ENCODE results near the gene GPR158.
"Not testable (repeated sequence)": the region's sequence is repeated elsewhere in the genome, so short reads cannot be mapped to it uniquely, and the experiment has no call there.

The GPR158 gene

GRCh38 chr10:25317596-25318211 is 142.9 kb downstream of the GPR158 start:
- TF ChIP-seq ZNF70 (CRISPR knock-in tag; IDR thresholded peaks at IDR 0.05), result peak; percentile 49; the same call in 1 of the 2 replicates
- ATAC-seq, result not testable (repeated sequence)

GRCh38 chr10:25327273-25327672 is 152.5 kb downstream of the GPR158 start:
- TF ChIP-seq ESRRG (CRISPR knock-in tag; IDR thresholded peaks at IDR 0.05) (no peak), ZFP3 (CRISPR knock-in tag; IDR thresholded peaks at IDR 0.05) (no peak), ARNTL (CRISPR knock-in tag; IDR thresholded peaks at IDR 0.05; ENCODE audit: borderline replicate concordance, low read depth) (no peak), ZFP30 (CRISPR knock-in tag; IDR thresholded peaks at IDR 0.05) (no peak), ISL1 (CRISPR knock-in tag; IDR thresholded peaks at IDR 0.05) (no peak), TCF4 (CRISPR knock-in tag; IDR thresholded peaks at IDR 0.05; ENCODE audit: borderline replicate concordance) (no peak), TOX (CRISPR knock-in tag; IDR thresholded peaks at IDR 0.05; ENCODE audit: borderline replicate concordance) (no peak)
- no peak for ATAC-seq

GRCh38 chr10:25328361-25328760 is 153.6 kb downstream of the GPR158 start:
- no peak for TF ChIP-seq TCF4 (CRISPR knock-in tag; IDR thresholded peaks at IDR 0.05; ENCODE audit: borderline replicate concordance)
- no peak for TF ChIP-seq ZFP3 (CRISPR knock-in tag; IDR thresholded peaks at IDR 0.05)
- TF ChIP-seq ZNF8 (CRISPR knock-in tag; IDR thresholded peaks at IDR 0.05), result no peak
- no peak for TF ChIP-seq ESRRG (CRISPR knock-in tag; IDR thresholded peaks at IDR 0.05)
- TF ChIP-seq PPARA (CRISPR knock-in tag; IDR thresholded peaks at IDR 0.05; ENCODE audit: borderline replicate concordance), result no peak
- TF ChIP-seq ZNF565 (CRISPR knock-in tag; conservative IDR thresholded peaks at IDR 0.05; ENCODE audit: low read depth), result no peak
- no peak for TF ChIP-seq ZNF70 (CRISPR knock-in tag; IDR thresholded peaks at IDR 0.05)
- no peak for TF ChIP-seq TSHZ2 (CRISPR knock-in tag; IDR thresholded peaks at IDR 0.05)
- TF ChIP-seq RARB (CRISPR knock-in tag; IDR thresholded peaks at IDR 0.05), result no peak
- TF ChIP-seq GLIS3 (CRISPR knock-in tag; IDR thresholded peaks at IDR 0.05), result no peak
- no peak for TF ChIP-seq BACH2 (CRISPR knock-in tag; IDR thresholded peaks at IDR 0.05; ENCODE audit: borderline replicate concordance)
- TF ChIP-seq ISL1 (CRISPR knock-in tag; IDR thresholded peaks at IDR 0.05), result no peak
- no peak for TF ChIP-seq TOX (CRISPR knock-in tag; IDR thresholded peaks at IDR 0.05; ENCODE audit: borderline replicate concordance)
- TF ChIP-seq POU6F1 (CRISPR knock-in tag; IDR thresholded peaks at IDR 0.05; ENCODE audit: borderline replicate concordance, low read depth), result no peak
- TF ChIP-seq PATZ1 (CRISPR knock-in tag; IDR thresholded peaks at IDR 0.05; ENCODE audit: borderline replicate concordance), result no peak
- no peak for TF ChIP-seq SNAI2 (CRISPR knock-in tag; IDR thresholded peaks at IDR 0.05)
- TF ChIP-seq ZC3H10 (CRISPR knock-in tag; IDR thresholded peaks at IDR 0.05), result no peak
- no peak for ATAC-seq

- not testable (repeated sequence) for ATAC-seq
Observed at GRCh38 chr10:25329587-25329986, 154.8 kb downstream of the GPR158 start.

GRCh38 chr10:25334445-25334844 is 159.6 kb downstream of the GPR158 start:
- ATAC-seq, result no peak
- TF ChIP-seq POU6F1 (CRISPR knock-in tag; IDR thresholded peaks at IDR 0.05; ENCODE audit: borderline replicate concordance, low read depth), result no peak
- TF ChIP-seq ZNF8 (CRISPR knock-in tag; IDR thresholded peaks at IDR 0.05), result no peak
- TF ChIP-seq ISL1 (CRISPR knock-in tag; IDR thresholded peaks at IDR 0.05), result no peak
- no peak for TF ChIP-seq CSRNP3 (CRISPR knock-in tag; IDR thresholded peaks at IDR 0.05)
- TF ChIP-seq TOX (CRISPR knock-in tag; IDR thresholded peaks at IDR 0.05; ENCODE audit: borderline replicate concordance), result no peak
- TF ChIP-seq ZFP3 (CRISPR knock-in tag; IDR thresholded peaks at IDR 0.05), result no peak
- no peak for TF ChIP-seq RARB (CRISPR knock-in tag; IDR thresholded peaks at IDR 0.05)
- no peak for TF ChIP-seq ZNF70 (CRISPR knock-in tag; IDR thresholded peaks at IDR 0.05)
- no peak for TF ChIP-seq ZC3H10 (CRISPR knock-in tag; IDR thresholded peaks at IDR 0.05)
- TF ChIP-seq PATZ1 (CRISPR knock-in tag; IDR thresholded peaks at IDR 0.05; ENCODE audit: borderline replicate concordance), result no peak
- TF ChIP-seq OSR1 (CRISPR knock-in tag; IDR thresholded peaks at IDR 0.05), result no peak
